ENCODE measurements around the gene DNM1L. TPM values are rescaled to one million over a fixed set of nuclear protein-coding genes. Genes with fewer than 3 reads are reported as not detected.

The DNM1L gene
- total RNA-seq = 10 to 100 TPM; 52.2 to 71.1 TPM

DNA sequence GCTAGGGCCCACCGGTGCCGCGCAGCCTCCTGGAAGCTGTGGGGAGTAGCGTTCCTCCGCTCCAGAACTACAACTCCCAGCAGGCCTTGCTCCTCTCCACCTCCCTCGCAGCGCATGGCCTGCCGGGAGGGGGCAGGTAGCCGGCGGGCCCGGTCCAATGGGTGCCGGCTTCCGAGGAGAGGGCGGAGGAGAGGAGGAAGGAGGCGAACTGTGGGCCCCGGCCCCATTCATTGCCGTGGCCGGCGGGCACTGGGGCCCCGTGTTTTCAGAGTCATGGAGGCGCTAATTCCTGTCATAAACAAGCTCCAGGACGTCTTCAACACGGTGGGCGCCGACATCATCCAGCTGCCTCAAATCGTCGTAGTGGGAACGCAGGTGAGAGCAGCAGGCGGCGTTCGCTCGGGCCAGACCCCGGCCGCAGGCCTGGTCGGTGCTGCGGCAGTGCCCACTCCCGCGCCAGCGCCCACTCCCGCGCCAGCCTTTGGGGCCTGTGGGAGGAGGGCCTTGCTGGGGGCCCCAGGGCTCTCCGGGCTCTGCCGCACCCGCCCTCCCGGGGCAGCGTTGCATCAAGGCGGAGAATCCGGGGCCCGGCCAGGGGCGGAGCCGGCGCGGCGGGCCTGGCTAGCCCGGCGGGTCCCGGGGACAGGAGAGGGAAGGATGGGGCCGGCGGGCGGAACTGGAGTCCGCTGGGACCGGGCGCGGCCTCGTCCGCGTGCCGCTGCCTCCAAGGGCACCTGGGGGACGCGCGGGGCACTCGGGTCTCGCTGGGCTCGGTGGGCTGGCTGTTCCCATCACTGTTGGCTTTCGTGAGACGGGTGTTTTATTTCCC is at the start of gene DNM1L:
DNM1L (plus strand) TSS at position 211 of the 829 bp plus-strand sequence; CDS start at position 274, 63 bp downstream.
- ATAC-seq (peak; percentile 99), DNase-seq (ENCODE audit: low spot score in 2 of 2) (peak; percentile 90 to 91)
- Mint-ChIP-seq H3K36me3 (no peaks in the 10 kb centered on the region), H3K9me3 (no peaks in the 10 kb centered on the region), H3K27ac (peak within 1 kb of the TSS; percentile 90 to 98)

GRCh38 chr12:32641287-32641901 is 37.7 kb upstream of the DNM1L start:
- H3K9me3 Mint-ChIP-seq = no peaks in the 10 kb centered on the region
- no peak for DNase-seq (ENCODE audit: low spot score in 2 of 2)
- no peak for ATAC-seq
- H3K27ac Mint-ChIP-seq = no peak overlapping the region
- no peaks in the 10 kb centered on the region for H3K36me3 Mint-ChIP-seq

GRCh38 chr12:32644431-32644830 is 34.7 kb upstream of the DNM1L start:
- no peaks in the 10 kb centered on the region for H3K36me3 Mint-ChIP-seq
- H3K9me3 Mint-ChIP-seq = no peaks in the 10 kb centered on the region
- no peak overlapping the region for H3K27ac Mint-ChIP-seq
- no peak for ATAC-seq
- DNase-seq (ENCODE audit: low spot score in 2 of 2) = no peak

DNA sequence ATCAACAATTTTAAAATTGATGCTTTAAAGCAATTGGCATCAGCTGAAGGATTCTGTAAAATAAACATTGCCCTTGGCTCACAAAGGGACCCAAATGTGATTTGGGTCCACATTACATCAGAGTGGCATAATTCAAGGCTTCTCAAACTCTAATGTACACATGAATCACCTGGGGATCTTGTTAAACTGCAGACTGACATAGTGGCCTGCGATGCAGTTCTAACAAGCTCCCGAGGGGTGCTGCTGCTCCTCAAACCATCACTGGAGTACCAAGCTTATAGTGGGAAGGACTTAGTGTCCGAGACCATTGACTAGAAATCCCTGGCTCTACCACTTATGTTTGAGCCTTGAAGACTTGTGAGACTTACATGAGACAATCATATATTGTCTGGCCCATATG is 31.8 kb upstream of the DNM1L start:
- H3K27ac Mint-ChIP-seq = no peak overlapping the region
- DNase-seq (ENCODE audit: low spot score in 2 of 2) = no peak
- H3K9me3 Mint-ChIP-seq = no peaks in the 10 kb centered on the region
- no peak for ATAC-seq
- H3K36me3 Mint-ChIP-seq = no peaks in the 10 kb centered on the region

DNA sequence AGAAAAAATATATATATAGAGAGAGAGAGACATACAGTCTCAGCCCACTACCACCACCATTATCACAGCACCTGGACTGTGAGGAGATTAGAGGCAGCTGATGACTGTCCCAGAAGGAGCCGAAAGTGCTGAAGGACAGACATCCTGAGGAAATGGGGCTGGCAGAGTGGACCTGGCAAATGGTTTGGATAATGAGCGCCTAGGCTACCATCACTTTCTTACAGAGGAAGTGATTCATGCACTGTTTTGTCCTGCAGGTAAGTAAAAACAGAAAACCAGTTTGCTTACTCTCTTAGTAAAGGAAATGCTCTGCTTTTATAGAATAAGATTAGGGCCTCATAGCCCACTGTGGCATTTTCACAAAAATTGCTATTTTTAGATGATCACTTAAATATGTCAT is 28.6 kb upstream of the DNM1L start:
- H3K36me3 Mint-ChIP-seq = no peaks in the 10 kb centered on the region
- ATAC-seq = no peak
- DNase-seq (ENCODE audit: low spot score in 2 of 2) = no peak
- no peaks in the 10 kb centered on the region for H3K9me3 Mint-ChIP-seq
- H3K27ac Mint-ChIP-seq = no peak overlapping the region

GRCh38 chr12:32651151-32651955 is 27.7 kb upstream of the DNM1L start:
- no peak for DNase-seq (ENCODE audit: low spot score in 2 of 2)
- Mint-ChIP-seq H3K27ac (no peak overlapping the region), H3K36me3 (no peaks in the 10 kb centered on the region), H3K9me3 (no peaks in the 10 kb centered on the region)
- ATAC-seq = no peak

GRCh38 chr12:32651956-32652210 is 27.2 kb upstream of the DNM1L start:
- H3K9me3 Mint-ChIP-seq = no peaks in the 10 kb centered on the region
- DNase-seq (ENCODE audit: low spot score in 2 of 2) (no peak), ATAC-seq (no peak)
- H3K27ac Mint-ChIP-seq = no peak overlapping the region
- H3K36me3 Mint-ChIP-seq = no peaks in the 10 kb centered on the region

DNA sequence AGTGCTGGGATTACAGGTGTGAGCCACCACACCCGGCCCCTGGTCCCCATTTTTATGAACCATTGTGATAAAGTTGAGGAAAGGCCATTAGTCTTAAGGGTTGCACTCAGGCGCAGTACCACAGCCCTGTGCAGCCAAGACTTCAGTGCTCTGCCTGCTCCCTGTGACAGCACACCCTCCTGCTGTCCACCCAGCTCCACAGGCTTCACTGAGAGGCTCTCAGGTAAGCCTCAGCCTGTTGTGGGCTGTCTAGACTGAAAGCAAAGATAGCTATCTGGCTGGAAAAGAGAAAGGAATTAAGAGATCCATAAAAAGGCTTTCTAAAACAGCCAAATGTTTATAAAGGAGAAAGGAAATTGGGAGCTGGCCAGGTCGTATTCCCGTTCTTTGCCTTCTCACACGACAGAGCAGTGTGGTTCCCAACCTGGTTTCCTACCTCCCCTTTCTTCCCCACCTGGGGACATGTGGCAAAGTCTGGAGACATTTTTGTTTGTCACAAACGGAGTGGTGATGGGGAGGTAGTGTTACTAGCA is 19.1 kb upstream of the DNM1L start:
- ATAC-seq = no peak
- Mint-ChIP-seq H3K27ac (no peak overlapping the region), H3K9me3 (no peaks in the 10 kb centered on the region), H3K36me3 (no peaks in the 10 kb centered on the region)
- no peak for DNase-seq (ENCODE audit: low spot score in 2 of 2)

DNA sequence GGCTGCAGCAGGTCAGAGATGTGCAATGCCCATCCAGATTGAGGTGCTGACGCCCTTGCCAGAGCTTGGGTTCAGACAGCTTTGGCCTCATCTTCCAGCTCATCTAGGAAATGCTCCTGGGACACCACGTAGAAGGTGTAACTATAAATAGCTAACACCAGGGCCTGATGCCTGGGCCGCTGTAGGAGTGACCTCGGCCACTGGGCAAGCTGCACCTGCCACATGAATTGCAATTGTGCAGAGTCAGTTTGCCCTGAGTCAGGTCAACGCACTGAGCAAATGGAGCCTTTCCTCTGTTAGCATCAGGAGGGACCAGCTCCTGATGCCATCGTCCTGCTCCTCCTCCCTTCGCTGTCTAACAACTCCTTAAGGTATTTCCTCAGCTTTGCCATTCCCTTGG is 17.4 kb upstream of the DNM1L start:
- ATAC-seq (no peak), DNase-seq (ENCODE audit: low spot score in 2 of 2) (no peak)
- H3K36me3 Mint-ChIP-seq = no peaks in the 10 kb centered on the region
- H3K27ac Mint-ChIP-seq = no peak overlapping the region
- H3K9me3 Mint-ChIP-seq = no peaks in the 10 kb centered on the region

GRCh38 chr12:32662665-32663064 is 16.4 kb upstream of the DNM1L start:
- Mint-ChIP-seq H3K36me3 (no peaks in the 10 kb centered on the region), H3K9me3 (no peaks in the 10 kb centered on the region), H3K27ac (no peak overlapping the region)
- ATAC-seq (no peak), DNase-seq (ENCODE audit: low spot score in 2 of 2) (no peak)

DNA sequence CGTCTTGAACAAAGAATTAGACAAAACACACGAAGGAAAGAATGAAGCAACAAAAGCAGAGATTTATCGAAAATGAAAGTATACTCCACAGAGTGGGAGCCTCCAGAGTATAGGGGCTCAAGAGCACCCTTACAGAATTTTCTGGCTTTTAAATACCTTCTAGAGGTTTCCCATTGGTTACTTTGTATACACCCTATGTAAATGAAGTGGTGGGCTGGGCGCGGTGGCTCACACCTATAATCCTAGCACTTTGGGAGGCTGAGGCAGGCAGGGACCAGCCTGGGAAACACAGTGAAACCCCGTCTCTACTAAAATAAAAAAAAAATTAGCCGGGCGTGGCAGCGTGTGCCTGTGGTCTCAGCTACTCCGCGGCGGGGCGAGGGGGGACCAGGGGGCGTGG is 13.1 kb upstream of the DNM1L start:
- Mint-ChIP-seq H3K36me3 (no peaks in the 10 kb centered on the region), H3K9me3 (peaks cover 0 to 13% of the 10 kb centered on the region in 2 donors), H3K27ac (no peak overlapping the region)
- DNase-seq (ENCODE audit: low spot score in 2 of 2) (no peak), ATAC-seq (no peak)

DNA sequence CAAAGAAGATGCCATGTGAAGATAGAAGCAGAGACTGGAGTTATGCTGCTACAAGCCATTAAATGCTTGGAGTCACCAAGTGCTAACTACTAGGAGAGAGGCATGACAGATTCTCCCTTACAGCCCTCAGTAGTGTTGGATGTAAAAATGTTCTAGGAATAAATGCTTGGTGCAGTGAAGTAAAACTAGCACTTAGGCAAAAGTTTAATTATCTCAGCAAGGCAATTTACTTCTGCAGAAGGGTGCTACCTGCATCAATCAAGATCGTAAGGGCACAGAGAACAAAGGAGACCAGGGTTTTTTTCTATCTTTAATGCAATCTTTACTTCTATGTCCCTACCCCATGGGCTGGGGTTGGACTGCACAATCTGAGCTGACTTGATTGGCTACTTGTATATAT is 9.5 kb upstream of the DNM1L start:
- ATAC-seq (no peak), DNase-seq (ENCODE audit: low spot score in 2 of 2) (no peak)
- no peak overlapping the region for H3K27ac Mint-ChIP-seq
- peaks cover 0 to 13% of the 10 kb centered on the region in 2 donors for H3K9me3 Mint-ChIP-seq
- no peaks in the 10 kb centered on the region for H3K36me3 Mint-ChIP-seq

- Mint-ChIP-seq H3K9me3 (peaks cover 0 to 13% of the 10 kb centered on the region in 2 donors), H3K36me3 (no peaks in the 10 kb centered on the region), H3K27ac (no peak overlapping the region)
- DNase-seq (ENCODE audit: low spot score in 2 of 2) (peak in 1 of 2 donors; percentile 18), ATAC-seq (peak in 1 of 2 donors; percentile 63)
These were observed 6.9 kb upstream of the DNM1L start for GRCh38 chr12:32671930-32672780.

DNA sequence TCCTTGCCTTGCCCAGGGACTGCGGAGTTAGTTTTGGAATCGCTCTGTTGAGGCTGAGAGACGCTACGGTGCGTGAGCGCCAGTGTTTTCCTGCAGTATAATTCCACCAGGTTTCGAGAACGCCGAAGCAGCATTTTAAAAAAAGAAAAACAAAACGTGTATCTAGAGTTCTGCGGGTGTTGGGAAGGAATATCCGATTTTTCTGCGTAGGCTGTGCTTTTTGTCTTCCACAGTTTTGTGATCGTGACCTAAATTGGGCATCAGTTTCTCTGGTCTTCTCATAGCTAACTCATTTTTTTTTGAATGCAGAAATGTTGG is 778 bp downstream of the DNM1L start:
- ATAC-seq (no peak), DNase-seq (ENCODE audit: low spot score in 2 of 2) (no peak)
- no peaks in the 10 kb centered on the region for H3K9me3 Mint-ChIP-seq
- peak overlapping the region; percentile 90 to 98 for H3K27ac Mint-ChIP-seq
- no peaks in the 10 kb centered on the region for H3K36me3 Mint-ChIP-seq

- DNase-seq (ENCODE audit: low spot score in 2 of 2) (no peak), ATAC-seq (no peak)
- peak overlapping the region in 1 of 2 donors; percentile 90 for H3K27ac Mint-ChIP-seq
- peaks cover 0 to 5% of the 10 kb centered on the region in 2 donors for H3K36me3 Mint-ChIP-seq
- no peaks in the 10 kb centered on the region for H3K9me3 Mint-ChIP-seq
These were observed 1.7 kb downstream of the DNM1L start for GRCh38 chr12:32680787-32681186.

DNA sequence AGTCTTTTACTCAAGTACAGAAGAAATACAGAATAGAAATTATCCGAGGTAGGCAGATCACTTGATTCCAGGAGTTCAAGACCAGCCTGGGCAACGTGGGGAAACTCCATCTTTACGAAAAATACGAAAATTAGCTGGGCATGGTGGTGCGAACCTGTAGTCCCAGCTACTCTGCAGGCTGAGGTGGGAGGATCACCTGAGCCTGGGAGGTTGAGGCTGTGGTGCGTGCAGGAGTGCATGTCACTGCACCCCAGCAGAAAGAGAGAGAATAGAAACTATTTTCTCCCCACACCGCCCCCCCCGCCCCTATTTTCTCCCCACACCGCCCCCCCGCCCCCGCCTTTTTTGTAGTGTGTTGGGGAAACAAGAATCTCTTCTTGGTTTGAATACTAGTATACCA is 2.2 kb downstream of the DNM1L start:
- H3K9me3 Mint-ChIP-seq = no peaks in the 10 kb centered on the region
- DNase-seq (ENCODE audit: low spot score in 2 of 2) (no peak), ATAC-seq (no peak)
- H3K36me3 Mint-ChIP-seq = peaks cover 0 to 7% of the 10 kb centered on the region in 2 donors
- no peak overlapping the region for H3K27ac Mint-ChIP-seq
